PC-3 (cell line): Measurements from ENCODE around the gene RIMBP2. TPM values are rescaled to one million over a fixed set of nuclear protein-coding genes. Genes with fewer than 3 reads are reported as not detected.

Experiments
- ATAC-seq: fragments of 200-7000 bp; cut with Tn5 transposase; 2 replicates; pipeline ENCODE4 v1.9.1; 2020; ENCODE audit warnings: mild to moderate bottlenecking, moderate library complexity
- BruUV-seq: library from RNA; stranded (reverse); fragments of 400-500 nt; replicated peaks from 2 replicates; lab custom pipeline; 2021; lab: Mats Ljungman, UMichigan
- CTCF ChIA-PET: fragments of 300-600 bp; sonication (Branson Sonifier 250); formaldehyde crosslinking; loops from one replicate; lab custom pipeline; 2022; ENCODE audit warnings: antibody characterized with exemption; lab: Charles Lee
- POLR2A ChIA-PET: fragments of 300-600 bp; sonication (Branson Sonifier 250); formaldehyde crosslinking; loops from one replicate; lab custom pipeline; 2022; ENCODE audit warnings: antibody characterized with exemption; ENCODE audit not compliant: unreplicated experiment; lab: Charles Lee
- DNase-seq: peaks from one replicate; pipeline ENCODE4 v3.0.0-alpha.2; 2015
- H2AFZ ChIP-seq: fragments of 300-600 bp; sonication (generic); 2 replicates; pipeline ENCODE4 v1.6.0; 2016; ENCODE audit warnings: antibody characterized with exemption, low read length
- H3F3A ChIP-seq: fragments of 300-600 bp; sonication (generic); one replicate; pipeline ENCODE4 v1.6.0; 2017; ENCODE audit warnings: antibody characterized with exemption, low read length, control low read depth, mild to moderate bottlenecking; ENCODE audit not compliant: unreplicated experiment
- H3K27ac ChIP-seq: fragments of 300-600 bp; sonication (generic); 2 replicates; pipeline ENCODE4 v1.5.1; 2016; ENCODE audit warnings: mild to moderate bottlenecking, low read length
- H3K27me3 ChIP-seq: fragments of 300-600 bp; sonication (generic); 2 replicates; pipeline ENCODE4 v1.6.1; 2016; ENCODE audit warnings: low read length, mixed read lengths
- H3K36me3 ChIP-seq: fragments of 300-600 bp; sonication (generic); 2 replicates; pipeline ENCODE4 v1.6.1; 2016; ENCODE audit warnings: low read depth, mixed run types, low read length, mixed read lengths
- H3K4me1 ChIP-seq: fragments of 300-600 bp; sonication (generic); 2 replicates; pipeline ENCODE4 v1.5.1; 2016; ENCODE audit warnings: low read length; ENCODE audit not compliant: insufficient read depth
- H3K4me2 ChIP-seq: fragments of 300-600 bp; sonication (generic); 2 replicates; pipeline ENCODE4 v1.6.0; 2016; ENCODE audit warnings: low read length
- H3K4me3 ChIP-seq: fragments of 300-600 bp; sonication (generic); 2 replicates; pipeline ENCODE4 v1.5.1; 2016; ENCODE audit warnings: mild to moderate bottlenecking, low read length, mixed read lengths
- H3K79me2 ChIP-seq: fragments of 300-600 bp; sonication (generic); 2 replicates; pipeline ENCODE4 v1.6.1; 2017; ENCODE audit warnings: low read length, mixed read lengths
- H3K9ac ChIP-seq: fragments of 300-600 bp; sonication (generic); 2 replicates; pipeline ENCODE4 v1.6.0; 2016; ENCODE audit warnings: mild to moderate bottlenecking, low read length
- H3K9me2 ChIP-seq: fragments of 300-600 bp; sonication (generic); replicated peaks from 2 replicates; pipeline ENCODE4 v1.6.1; 2016; ENCODE audit warnings: mixed run types, low read length, mixed read lengths
- H3K9me3 ChIP-seq: fragments of 300-600 bp; sonication (generic); 2 replicates; pipeline ENCODE4 v1.6.1; 2016; ENCODE audit warnings: low read length, mixed read lengths
- H4K20me1 ChIP-seq: fragments of 300-600 bp; sonication (generic); 2 replicates; pipeline ENCODE4 v1.6.1; 2016; ENCODE audit warnings: low read length, mixed read lengths
- EZH2 ChIP-seq: fragments of 300-600 bp; sonication (generic); IDR thresholded peaks from one replicate; pipeline ENCODE4 v1.6.1; 2017; ENCODE audit warnings: antibody characterized with exemption, mild to moderate bottlenecking, low read length; ENCODE audit not compliant: unreplicated experiment
- EZH2phosphoT487 ChIP-seq: fragments of 300-600 bp; sonication (generic); IDR thresholded peaks from 2 replicates; pipeline ENCODE4 v1.6.1; 2018; ENCODE audit warnings: mild to moderate bottlenecking, antibody characterized with exemption, low read length, borderline replicate concordance
- intact Hi-C: fragments of 100-400 bp; cut with micrococcal nuclease; formaldehyde crosslinking; loops from 2 replicates; pipeline ENCODE4 v1.9.0; 2023
- total RNA-seq: library from RNA; depleted of rRNA; stranded (reverse); fragments of >200 nt; gene quantifications from 2 replicates; pipeline ENCODE4 v1.2.3, GENCODE V29; 2014
- TF ChIP-seq, protein P1 (sequence below): fragments of 300-600 bp; sonication (generic); conservative IDR thresholded peaks from 2 replicates; pipeline ENCODE4 v1.5.1; 2017; ENCODE audit warnings: antibody characterized with exemption, low read depth, mild to moderate bottlenecking, low read length

The RIMBP2 gene
- total RNA-seq, 1 experiment from 2014 or later, result not detected

DNA sequence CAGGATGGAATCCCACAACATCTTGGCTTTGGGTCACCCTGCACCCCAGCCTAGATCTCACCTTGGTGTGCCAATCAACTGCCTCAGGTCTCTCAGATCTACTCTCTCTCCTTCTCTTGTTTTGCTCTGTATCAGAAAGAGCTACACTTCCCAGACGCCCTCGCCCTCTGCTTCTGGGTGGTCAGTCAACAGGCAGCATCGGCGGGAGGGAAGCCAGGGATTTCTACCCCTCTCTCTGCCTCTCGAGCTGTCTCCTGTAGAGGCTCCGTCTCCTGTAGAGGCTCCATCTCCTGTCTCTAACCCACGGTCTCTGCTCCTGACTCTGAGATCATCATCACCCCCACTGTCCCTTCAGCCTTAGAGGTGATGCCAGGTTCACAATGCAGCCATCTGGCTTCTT is 226.8 kb downstream of the RIMBP2 start:
- H3K4me3 ChIP-seq, result no peak overlapping the region
- no peaks in the 10 kb centered on the region for H3F3A ChIP-seq
- H3K27me3 ChIP-seq, result no peaks in the 10 kb centered on the region
- H3K9ac ChIP-seq, result no peak overlapping the region
- intact Hi-C loops, result no loop called here
- H3K27ac ChIP-seq, result no peak overlapping the region
- H3K36me3 ChIP-seq, result no peaks in the 10 kb centered on the region
- ChIA-PET POLR2A (no interaction called here), CTCF (no interaction called here)
- no peaks in the 10 kb centered on the region for H3K9me2 ChIP-seq
- H3K79me2 ChIP-seq, result no peaks in the 10 kb centered on the region
- no peak overlapping the region for H3K4me2 ChIP-seq
- no peak overlapping the region for H2AFZ ChIP-seq
- TF ChIP-seq, protein P1, sequence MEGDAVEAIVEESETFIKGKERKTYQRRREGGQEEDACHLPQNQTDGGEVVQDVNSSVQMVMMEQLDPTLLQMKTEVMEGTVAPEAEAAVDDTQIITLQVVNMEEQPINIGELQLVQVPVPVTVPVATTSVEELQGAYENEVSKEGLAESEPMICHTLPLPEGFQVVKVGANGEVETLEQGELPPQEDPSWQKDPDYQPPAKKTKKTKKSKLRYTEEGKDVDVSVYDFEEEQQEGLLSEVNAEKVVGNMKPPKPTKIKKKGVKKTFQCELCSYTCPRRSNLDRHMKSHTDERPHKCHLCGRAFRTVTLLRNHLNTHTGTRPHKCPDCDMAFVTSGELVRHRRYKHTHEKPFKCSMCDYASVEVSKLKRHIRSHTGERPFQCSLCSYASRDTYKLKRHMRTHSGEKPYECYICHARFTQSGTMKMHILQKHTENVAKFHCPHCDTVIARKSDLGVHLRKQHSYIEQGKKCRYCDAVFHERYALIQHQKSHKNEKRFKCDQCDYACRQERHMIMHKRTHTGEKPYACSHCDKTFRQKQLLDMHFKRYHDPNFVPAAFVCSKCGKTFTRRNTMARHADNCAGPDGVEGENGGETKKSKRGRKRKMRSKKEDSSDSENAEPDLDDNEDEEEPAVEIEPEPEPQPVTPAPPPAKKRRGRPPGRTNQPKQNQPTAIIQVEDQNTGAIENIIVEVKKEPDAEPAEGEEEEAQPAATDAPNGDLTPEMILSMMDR, result no peak
- no peak for TF ChIP-seq EZH2phosphoT487
- no peaks in the 10 kb centered on the region for H4K20me1 ChIP-seq
- no peak for ATAC-seq
- no peak for DNase-seq
- no TSS peak for BruUV-seq
- H3K9me3 ChIP-seq, result no peaks in the 10 kb centered on the region
- H3K4me1 ChIP-seq, result no peaks in the 10 kb centered on the region

DNA sequence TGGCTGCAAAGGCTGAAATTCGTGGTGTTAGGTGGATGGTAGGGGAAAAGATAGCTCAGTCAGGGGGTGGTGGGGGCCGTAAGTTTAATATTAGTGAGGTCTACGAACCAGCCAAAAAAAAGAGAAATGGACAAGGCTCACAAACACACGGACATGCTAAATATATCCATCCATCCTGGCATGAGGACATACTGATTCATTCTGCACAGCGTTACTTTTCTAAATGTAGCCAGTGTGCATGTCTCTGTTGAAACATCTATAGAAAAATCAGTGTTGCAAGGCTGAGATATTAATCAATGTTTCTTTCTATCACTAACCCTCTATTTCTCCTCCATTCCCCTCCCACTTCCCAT is 227.8 kb downstream of the RIMBP2 start:
- H3K4me3 ChIP-seq, result no peak overlapping the region
- ChIA-PET POLR2A (no interaction called here), CTCF (no interaction called here)
- no peaks in the 10 kb centered on the region for H3K27me3 ChIP-seq
- H3F3A ChIP-seq, result no peaks in the 10 kb centered on the region
- intact Hi-C loops, result no loop called here
- no peak overlapping the region for H3K9ac ChIP-seq
- no peak overlapping the region for H3K27ac ChIP-seq
- DNase-seq (no peak), ATAC-seq (no peak)
- no peak overlapping the region for H3K4me2 ChIP-seq
- no peak overlapping the region for H2AFZ ChIP-seq
- H3K9me2 ChIP-seq, result no peaks in the 10 kb centered on the region
- no peaks in the 10 kb centered on the region for H3K36me3 ChIP-seq
- H3K79me2 ChIP-seq, result no peaks in the 10 kb centered on the region
- no peaks in the 10 kb centered on the region for H4K20me1 ChIP-seq
- H3K9me3 ChIP-seq, result no peaks in the 10 kb centered on the region
- TF ChIP-seq, protein P1, result no peak
- TF ChIP-seq EZH2phosphoT487 (no peak), EZH2 (no peak)
- BruUV-seq, result no TSS peak
- H3K4me1 ChIP-seq, result no peaks in the 10 kb centered on the region

GRCh38 chr12:130487636-130488357 is 228.3 kb downstream of the RIMBP2 start:
- H3K4me3 ChIP-seq, result no peak overlapping the region
- H3K79me2 ChIP-seq, result no peaks in the 10 kb centered on the region
- H3K27ac ChIP-seq, result no peak overlapping the region
- H4K20me1 ChIP-seq, result no peaks in the 10 kb centered on the region
- intact Hi-C loops, result no loop called here
- DNase-seq (no peak), ATAC-seq (no peak)
- no peaks in the 10 kb centered on the region for H3K9me2 ChIP-seq
- TF ChIP-seq EZH2phosphoT487, result no peak
- TF ChIP-seq, protein P1, result no peak
- no peak for TF ChIP-seq EZH2
- H2AFZ ChIP-seq, result no peak overlapping the region
- no peaks in the 10 kb centered on the region for H3K4me1 ChIP-seq
- no peak overlapping the region for H3K4me2 ChIP-seq
- ChIA-PET CTCF (no interaction called here), POLR2A (no interaction called here)
- no peaks in the 10 kb centered on the region for H3K27me3 ChIP-seq
- H3F3A ChIP-seq, result no peaks in the 10 kb centered on the region
- H3K9me3 ChIP-seq, result no peaks in the 10 kb centered on the region
- H3K9ac ChIP-seq, result no peak overlapping the region
- H3K36me3 ChIP-seq, result no peaks in the 10 kb centered on the region
- no TSS peak for BruUV-seq
